Measurements from ENCODE around the gene FGD6.

Gene FGD6

GRCh38 chr12:95037906-95038305 is 179.4 kb downstream of the FGD6 start:
- FAIRE-seq (no peak), DNase-seq (ENCODE audit: insufficient read length, low spot score) (no peak)
- TF ChIP-seq POU2F2 (IDR thresholded peaks at IDR 0.05; ENCODE audit: low read depth, low read length) (no peak), POLR2AphosphoS5 (IDR thresholded peaks at IDR 0.05; ENCODE audit: low read depth, low read length) (no peak), SPI1 (IDR thresholded peaks at IDR 0.05; ENCODE audit: low read depth, low read length) (no peak), TAF1 (IDR thresholded peaks at IDR 0.05; ENCODE audit: low read depth, low read length) (no peak), PAX5 (IDR thresholded peaks at IDR 0.05; ENCODE audit: insufficient read depth, low read length, severe bottlenecking) (no peak), POLR2A (IDR thresholded peaks at IDR 0.05; ENCODE audit: low read depth, low read length) (no peak)

- peak; percentile 65 for FAIRE-seq
Measured at GRCh38 chr12:95034750-95035149, 182.5 kb downstream of the FGD6 start.

More at GRCh38 chr12:95034750-95035149, 182.5 kb downstream of the FGD6 start:
- no peak for DNase-seq (ENCODE audit: insufficient read length, low spot score)
- no peak for TF ChIP-seq POU2F2 (IDR thresholded peaks at IDR 0.05; ENCODE audit: low read depth, low read length)
- TF ChIP-seq POLR2A (IDR thresholded peaks at IDR 0.05; ENCODE audit: low read depth, low read length): no peak
- TF ChIP-seq TAF1 (IDR thresholded peaks at IDR 0.05; ENCODE audit: low read depth, low read length): no peak
- TF ChIP-seq POLR2AphosphoS5 (IDR thresholded peaks at IDR 0.05; ENCODE audit: low read depth, low read length): no peak
- TF ChIP-seq PAX5 (IDR thresholded peaks at IDR 0.05; ENCODE audit: insufficient read depth, low read length, severe bottlenecking): no peak
- no peak for TF ChIP-seq SPI1 (IDR thresholded peaks at IDR 0.05; ENCODE audit: low read depth, low read length)

All from GM12891 (cell line).